NAMALWA (cell line): Measurements from ENCODE around the gene CHAF1B.
"Not testable (repeated sequence)": the region's sequence is repeated elsewhere in the genome, so short reads cannot be mapped to it uniquely, and the experiment has no call there.

Experiments
- DNase-seq: peaks from one replicate; pipeline ENCODE4 v3.0.0-alpha.2; 2015; ENCODE audit warnings: low spot score

Gene CHAF1B

DNA sequence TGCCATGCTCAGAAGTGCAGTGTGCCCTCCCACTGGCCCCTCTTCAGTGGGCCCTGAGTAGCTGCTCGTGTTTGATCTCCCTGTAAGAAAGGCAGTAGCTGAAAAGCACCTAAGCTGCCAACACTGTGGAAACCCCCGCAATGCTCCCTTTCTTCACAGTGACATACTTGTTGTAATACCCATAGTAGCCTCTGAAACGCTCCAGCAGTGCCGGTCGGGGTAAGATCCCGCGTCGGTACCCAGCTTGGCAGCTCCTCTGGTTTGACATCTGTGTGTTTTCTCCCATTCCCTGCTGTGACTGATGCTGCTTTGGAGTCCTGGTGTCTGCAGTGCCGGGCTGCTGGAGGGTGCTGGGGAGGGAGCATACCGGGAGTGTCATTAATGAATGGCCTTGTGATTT, 3.6 kb downstream of the CHAF1B start:
- no peak for DNase-seq

DNA sequence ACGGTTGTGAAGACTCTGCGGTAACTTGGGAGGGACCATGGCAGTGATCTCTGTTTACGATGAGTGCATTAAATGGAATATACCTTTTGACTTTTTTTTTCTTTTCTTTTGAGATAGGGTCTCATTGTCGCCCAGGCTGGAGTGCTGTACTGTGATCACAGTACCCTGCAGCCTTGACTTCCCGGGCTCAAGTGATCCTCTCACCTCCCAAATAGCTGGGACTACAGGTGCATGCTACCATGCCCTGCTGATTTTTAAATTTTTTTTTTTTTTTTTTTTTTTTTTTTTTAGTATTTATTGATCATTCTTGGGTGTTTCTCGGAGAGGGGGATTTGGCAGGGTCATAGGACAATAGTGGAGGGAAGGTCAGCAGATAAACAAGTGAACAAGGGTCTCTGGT, 6.5 kb downstream of the CHAF1B start:
- not testable (repeated sequence) for DNase-seq

DNA sequence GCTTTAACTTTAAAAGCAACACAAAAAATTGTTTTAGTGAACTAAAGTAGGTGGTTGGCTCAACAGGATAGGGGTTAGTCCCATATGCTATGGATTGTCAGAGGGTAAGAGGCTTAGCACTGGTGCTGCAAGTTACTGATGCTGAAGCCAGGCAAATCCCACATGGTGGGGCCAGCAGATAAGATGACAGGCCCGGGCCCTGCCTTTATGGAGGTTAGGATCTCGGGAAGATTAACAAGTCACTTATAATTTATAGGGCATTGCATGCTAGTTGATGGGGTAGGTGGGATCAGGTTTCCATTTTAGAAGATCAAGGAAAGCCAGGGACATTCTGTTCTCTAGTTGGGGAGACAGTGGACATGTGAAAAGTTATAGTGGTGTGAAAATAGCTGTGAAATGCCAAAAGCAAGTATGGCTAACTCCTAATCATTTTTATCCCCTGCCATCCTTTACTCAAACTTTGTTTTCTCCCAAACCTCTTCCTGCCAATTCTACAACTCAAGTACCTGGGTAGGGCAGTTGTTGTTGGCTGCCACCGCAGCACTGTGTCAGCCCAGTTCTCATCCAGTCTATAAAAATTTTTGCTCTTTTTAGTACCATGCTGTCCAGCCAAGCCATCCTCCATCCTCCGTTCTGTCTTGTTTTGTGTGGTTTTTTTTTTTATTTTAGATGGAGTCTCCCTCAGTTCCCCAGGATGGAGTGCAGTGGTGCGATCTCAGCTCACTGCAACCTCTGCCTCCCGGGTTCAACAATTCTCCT, 10.3 kb downstream of the CHAF1B start:
- no peak for DNase-seq

DNA sequence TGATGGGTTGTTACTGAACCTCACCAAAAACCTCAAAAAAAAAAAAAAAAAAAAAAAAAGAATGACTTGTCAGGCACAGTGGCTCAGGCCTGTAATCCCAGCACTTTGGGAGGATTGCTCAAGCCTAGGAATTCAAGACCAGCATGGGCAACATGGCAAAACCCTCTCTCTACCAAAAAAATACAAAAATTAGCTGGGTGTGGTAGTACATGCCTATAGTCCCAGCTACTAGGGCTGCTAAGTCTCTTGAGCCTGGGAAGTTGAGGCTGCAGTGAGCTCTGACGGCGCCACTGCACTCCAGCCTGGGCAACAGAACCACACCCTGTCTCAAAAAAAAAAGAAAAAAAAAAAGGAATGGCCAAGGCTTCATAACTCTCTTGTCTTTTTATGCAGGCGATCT, 11.1 kb downstream of the CHAF1B start:
- DNase-seq = no peak

DNA sequence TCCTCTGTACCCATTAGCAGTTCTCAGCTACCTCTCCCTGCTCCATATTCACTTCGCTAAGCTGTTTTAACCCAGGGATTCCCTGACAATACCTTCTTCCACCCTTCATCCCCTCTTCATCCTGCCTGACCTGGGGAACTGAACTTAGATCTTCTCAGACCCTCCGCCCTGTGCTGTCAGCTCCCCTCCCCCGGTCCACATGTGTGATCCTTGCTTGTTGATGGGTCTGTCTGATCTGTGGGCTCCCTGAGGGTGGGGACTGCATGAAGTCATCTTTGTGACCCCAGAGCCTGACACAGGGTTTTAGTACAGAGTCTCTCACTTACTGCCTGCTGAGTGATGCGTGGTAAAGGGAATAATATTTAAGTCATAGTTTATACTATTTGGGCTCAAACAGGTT, 11.8 kb downstream of the CHAF1B start:
- no peak for DNase-seq

DNA sequence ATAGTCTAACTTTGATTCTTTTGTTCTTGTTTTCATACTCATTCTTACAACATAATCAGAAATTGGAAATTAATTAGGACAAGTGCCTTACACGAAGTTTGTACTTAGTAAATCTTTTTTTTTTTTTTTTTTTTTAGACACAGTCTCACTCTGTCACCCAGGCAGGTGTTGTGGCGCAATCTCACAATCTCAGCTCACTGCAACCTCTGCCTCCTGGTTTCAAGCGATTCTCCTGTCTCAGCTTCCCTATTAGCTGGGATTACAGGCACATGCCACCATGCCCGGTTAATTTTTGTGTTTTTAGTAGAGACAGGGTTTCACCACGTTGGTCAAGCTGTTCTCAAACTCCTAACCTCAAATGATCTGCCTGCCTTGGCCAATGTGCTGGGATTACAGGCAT, 12.4 kb downstream of the CHAF1B start:
- DNase-seq = no peak

DNA sequence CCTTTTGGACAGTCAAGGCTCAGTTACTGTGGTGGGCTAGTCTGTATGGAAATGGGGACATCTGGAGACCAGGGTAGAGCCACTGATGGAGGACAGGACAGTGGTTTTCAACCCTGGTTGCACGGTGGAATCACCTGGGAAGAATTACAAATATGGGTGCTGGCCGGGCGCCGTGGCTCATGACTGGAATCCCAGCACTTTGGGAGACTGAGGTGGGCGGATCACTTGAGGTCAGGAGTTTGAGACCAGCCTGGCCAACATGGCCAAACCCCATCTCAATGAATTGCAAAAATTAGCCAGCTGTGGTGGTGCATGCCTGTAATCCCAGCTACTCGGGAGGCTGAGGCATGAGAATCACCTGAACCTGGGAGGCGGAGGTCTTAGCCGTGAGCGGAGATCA, 14.5 kb downstream of the CHAF1B start:
- DNase-seq = not testable (repeated sequence)

DNA sequence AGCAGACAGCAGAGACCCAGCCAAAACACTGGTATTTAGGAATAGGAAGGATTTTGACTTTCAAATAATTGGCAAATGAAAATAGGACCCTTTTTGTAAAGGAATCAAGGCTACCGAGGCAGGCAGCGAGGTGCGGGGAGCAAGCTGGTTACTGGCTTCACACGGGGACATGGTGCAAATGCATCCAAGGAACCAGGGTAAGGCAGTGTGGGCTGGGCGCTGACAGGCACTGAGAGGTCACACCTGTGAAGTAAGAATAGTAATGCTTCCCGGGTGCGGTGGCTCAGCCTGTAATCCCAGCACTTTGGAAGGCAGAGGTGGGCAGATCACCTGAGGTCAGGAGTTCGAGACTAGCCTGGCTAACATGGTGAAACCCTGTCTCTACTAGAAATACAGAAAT, 15.5 kb downstream of the CHAF1B start:
- no peak for DNase-seq

DNA sequence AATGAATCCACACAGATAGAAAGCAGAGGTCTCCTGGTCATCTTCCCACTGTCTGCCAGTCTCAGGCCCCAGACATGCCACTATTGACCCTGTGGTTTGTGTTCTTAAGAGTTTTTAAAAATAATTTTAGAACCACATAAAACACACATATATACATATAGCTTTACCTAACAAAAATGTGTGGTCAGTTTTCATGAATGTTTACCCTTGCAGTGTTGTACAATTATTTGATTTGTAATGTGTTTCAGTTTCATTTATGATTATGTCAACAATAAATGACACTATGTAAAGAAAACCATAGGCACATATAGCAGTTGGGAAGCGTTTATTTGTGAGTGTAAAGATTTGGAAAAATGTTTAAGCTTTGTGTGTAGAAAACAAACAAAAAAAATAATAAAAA, 17.1 kb downstream of the CHAF1B start:
- no peak for DNase-seq

DNA sequence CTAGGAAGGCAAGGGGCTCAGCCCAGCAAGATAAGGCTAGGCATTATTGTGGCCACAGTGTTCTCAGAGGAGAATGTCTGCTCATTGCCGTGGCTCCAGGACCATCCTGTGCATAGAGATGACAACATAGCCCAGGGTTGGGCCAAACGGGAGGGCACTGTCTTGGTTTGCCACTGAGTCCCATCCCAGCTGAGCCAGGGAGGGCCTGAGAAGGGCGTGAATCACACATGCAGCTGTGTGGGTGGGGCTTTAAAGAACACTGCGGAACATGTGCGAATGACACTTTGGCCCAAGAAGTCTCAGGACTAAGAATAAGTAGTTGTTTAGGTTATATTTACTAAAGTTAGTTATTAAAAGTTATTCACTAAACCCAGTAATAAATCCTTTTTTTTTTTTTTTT, 18.5 kb downstream of the CHAF1B start:
- no peak for DNase-seq

DNA sequence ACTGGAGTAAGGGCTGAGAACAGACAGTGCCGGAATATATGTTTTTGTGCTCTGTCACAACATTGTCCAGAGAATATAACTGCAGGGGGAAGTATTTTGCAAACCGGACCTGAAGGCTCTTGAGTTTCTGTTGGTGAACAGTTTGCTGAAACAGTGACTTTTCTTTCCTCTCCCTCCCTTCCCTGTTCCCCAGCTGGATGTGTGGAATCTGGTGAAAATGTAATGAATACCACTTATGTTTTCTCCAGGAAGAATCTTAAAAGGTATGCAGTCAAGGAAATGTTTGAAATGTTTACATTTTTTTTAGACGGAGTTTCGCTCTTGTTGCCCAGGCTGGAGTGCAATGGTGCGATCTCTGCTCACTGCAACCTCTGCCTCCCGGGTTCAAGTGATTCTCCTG, 23.4 kb downstream of the CHAF1B start:
- no peak for DNase-seq

DNA sequence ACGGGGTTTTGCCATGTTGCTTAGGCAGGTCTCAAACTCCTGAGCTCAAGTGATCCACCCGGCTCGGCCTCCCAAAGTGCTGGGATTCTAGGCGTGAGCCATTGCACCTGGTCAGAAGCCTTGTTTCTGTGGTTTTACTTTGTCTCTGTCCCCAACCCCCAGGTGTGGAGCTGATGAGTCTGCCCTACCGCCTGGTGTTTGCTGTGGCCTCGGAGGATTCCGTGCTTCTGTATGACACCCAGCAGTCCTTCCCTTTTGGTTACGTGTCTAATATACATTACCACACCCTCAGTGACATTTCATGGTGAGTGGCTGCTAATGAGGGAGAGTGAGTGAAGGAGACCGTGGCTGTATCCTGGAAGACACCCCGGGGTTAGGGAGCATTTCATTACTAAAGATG, 26.1 kb downstream of the CHAF1B start:
- DNase-seq = no peak

DNA sequence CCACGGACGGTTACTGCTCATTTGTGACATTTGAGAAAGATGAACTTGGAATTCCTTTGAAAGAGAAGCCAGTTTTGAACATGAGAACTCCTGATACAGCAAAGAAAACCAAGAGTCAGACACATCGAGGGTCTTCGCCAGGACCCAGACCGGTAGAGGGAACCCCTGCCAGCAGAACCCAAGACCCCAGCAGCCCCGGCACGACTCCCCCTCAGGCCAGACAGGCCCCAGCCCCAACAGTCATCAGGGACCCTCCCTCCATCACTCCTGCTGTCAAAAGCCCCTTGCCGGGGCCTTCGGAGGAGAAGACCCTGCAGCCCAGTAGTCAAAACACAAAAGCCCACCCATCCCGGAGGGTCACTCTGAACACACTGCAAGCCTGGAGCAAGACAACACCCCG, 27.7 kb downstream of the CHAF1B start:
- DNase-seq = no peak

DNA sequence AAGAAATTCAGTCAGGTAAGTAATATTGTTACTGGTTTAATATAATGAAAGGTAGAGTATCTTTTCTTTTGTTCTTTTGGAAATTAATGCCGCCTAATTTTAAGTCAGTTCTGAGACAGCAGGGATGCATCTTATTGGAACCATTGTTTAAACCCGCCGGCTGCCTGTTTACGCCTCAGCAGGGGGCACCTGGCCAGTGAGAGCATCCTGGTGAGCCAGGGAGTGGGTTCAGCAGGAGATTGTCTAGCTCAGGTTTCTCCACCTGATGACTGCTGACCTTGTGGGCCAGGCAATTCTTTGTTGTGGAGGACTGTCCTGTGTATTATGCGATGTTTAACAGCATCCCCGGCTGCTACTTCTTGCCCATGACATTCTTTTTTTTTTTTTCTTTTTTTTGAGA, 30.2 kb downstream of the CHAF1B start:
- DNase-seq = no peak

DNA sequence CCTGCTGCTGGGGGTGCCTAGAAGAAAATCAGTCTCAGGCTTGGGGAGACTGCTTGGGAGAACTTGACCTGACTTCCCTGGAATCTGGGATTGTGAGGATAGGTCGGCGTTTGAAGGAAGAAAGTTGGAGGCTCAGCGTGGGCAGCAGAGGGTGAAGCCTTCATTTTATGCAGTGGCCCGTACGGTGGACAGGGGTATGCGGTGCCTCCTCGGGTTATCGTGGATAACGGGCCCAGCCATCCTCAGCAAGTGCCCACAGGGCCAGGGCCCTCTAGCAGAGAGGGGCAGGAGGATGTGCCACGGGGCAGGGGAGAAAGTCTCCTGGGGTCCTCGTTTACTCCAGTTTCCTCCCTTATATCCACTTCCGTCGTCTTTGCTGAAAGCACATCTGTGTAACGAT, 34.0 kb downstream of the CHAF1B start:
- no peak for DNase-seq

DNA sequence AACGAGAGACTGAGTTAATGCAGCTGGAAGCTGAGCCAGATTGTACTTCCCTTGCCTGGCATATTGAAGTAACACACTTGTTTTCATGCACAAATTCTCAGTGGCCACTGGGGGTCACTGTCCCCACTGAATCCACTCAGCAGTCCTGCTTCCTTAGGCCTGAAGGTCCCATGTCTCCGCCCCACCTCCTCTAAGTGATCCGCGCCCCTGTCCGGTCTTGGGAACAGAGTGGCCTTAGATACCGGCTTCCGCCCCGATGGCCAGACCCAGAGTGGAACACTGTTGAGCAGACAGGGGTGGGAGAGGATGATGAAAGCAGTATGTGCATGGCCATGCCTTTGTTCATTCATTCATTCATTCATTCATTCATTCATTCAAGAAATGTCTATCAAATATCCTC, 34.8 kb downstream of the CHAF1B start:
- DNase-seq = peak; percentile 73

DNA sequence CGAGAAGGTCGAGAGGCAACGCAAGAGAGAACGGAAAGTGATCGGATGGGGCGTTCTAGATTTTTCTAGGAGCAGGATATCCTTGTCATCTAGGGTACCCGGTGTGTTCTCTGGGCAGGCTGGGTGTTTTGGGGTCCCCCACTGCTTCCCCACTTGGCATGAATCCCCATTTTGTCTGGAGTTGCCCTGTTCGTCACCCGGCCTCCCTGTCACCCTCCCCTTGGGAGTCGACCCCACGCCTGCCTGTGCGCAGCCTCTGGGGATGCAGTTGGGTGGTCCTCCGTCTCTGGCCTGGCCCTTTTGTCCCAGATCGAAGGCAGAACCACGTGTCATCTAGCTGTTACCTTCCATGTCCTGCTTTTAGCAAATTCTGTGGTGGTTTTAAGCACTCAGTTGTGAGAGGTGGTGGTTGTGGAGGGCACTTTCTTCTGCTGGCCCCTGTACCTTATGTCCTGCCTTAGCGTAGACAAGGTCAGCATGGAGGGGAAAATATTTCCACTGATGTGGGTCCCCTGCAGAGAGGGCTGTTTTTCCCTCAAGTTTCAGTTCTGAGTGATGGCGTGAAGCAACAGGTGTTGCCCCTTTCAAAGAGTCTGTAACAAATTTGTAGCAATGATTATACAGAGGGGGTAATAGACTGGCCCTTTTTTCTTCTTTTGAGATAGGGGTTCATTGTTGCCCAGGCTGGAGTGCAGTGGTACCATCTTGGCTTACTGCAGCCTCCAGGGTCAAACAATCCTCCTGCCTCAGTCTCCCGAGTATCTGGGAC, 35.6 kb downstream of the CHAF1B start:
- DNase-seq = no peak

DNA sequence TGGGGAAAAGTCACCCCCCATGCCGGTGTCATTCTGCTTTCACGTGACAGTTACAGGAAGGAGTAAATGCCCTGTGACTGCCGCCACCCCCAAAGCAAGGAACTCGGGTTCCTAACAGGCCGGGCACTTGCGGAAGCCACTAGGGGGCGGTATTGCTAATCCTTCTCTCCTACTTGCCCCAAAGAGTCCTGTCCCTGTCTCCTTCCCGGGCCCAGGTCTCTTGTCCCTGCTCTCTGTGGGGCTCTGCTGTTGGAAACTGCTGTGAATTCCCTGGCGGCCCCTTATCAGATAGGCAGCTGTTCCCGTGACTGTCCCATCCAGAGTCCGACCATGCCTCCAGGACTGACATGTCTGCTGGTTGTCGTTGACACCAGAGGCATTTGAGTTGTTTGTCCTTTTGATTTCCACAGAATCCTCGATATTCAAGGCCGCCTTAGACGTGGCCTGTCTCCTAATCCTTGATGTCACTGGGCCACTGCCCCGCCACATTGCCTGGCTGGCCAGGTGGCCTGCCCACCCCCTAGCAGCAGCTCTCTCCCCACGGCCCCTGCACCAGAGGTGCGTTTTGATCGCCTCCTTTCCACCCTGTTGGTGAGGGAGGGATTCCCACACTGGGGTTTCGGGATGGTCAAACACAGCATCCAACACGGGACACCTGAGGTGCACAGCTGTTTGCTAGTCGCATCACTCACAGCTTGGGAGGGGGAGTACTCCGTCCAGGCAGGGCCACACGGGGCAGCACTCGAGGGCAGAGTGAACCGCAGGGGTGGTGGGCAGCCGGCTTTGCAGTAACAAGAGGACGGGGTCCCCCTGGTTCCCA, 37.3 kb downstream of the CHAF1B start:
- DNase-seq = peak; percentile 61

DNA sequence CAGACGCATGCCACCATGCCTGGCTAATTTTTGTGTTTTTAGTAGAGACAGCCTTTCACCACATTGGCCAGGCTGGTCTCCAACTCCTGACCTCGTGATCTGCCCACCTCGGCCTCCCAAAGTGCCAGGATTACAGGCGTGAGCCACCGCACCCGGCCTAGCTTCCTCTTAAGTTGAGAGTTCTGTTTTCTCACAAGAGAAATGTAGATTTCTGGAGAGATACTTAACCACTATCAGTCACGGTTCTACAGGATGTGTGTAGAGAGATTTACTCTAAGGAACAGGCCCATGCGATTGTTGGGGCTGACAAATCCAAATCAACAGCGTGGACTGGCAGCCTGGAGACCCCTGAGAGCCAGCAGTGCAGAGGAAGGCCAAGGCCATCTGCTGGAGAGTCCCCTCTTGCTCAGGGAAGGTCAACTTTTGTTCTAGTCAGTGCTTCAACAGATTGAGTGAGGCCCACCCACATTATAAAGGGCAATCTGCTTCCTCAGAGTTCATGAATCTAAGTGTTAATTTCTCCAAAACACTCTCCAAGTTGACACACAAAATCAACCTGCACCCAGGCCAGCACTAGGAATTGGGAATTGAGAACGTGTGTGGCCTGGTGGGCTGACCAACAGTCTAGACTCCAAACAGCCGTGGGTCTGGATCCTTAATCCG, 38.7 kb downstream of the CHAF1B start:
- no peak for DNase-seq

DNA sequence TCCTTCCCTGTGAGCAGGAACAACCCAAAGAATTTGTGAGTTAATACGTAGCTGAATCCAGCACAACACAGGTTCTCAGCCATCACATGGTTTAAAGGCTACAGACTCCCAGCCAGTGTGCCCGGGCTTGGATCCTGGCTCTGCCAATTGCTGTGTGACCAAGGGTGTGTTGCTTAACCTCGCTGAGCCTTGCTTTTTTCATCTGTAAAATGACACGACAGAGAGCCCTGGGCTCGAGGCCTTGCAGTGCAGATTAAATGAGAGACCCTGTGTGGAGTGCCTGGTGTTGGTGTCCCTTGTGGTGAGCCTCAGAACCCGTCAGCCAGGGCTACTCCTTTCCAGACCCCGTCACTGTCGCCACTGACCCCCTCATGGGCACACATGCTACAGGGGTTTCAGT, 39.4 kb downstream of the CHAF1B start:
- DNase-seq = no peak

DNA sequence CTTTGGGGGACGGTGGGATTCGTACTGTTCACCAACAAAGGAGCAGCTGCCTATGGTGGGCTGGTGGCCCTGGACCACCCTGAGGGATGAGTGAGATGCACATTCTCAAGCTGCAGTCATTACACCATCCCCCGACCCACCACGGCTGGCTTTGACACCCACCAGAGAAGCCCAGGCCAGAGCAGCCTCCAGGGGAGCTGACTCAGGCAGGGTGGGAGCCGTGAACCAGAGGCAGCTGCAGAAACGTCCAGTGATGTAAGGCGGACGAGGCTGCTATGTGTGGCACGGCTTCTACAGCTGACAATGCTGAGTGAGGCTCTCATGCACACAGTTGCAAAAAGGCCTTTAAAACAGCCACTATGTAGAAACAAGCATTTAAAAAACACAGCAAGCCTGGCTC, 40.1 kb downstream of the CHAF1B start:
- DNase-seq = no peak

DNA sequence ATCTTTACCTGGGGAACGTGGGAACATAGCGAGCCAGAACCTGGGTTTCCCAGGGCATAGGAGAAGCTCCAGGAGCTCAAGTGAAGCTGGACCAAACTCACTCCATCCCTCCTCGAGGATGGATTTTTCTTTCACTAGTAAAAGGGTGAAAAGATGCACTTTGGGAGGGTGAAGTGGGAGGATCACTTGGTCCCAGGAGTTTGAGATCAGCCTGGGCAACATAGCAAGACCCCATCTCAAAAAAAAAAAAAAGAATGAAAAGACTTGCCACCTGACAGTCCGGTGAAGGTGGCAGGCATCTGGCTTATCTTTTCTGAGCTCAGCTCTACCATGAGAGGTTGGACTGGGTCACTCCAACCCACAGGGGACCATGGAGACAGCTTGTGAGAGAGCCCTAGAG, 42.3 kb downstream of the CHAF1B start:
- no peak for DNase-seq
